HEK293 (cell line): ENCODE measurements around the gene DNAJC6.

ENCODE experiments used
- CTCF ChIA-PET: fragments of 350-600 bp; formaldehyde crosslinking; extraction: SDS; loops from one replicate; lab custom pipeline; 2021; ENCODE audit warnings: antibody characterized with exemption; lab: Yijun Ruan, JAX
- POLR2A ChIA-PET: fragments of 300-600 bp; formaldehyde crosslinking; extraction: SDS; loops from one replicate; lab custom pipeline; 2020; ENCODE audit warnings: antibody characterized with exemption, inconsistent platforms; lab: Yijun Ruan, JAX
- H3K27ac ChIP-seq: fragments of 200-500 bp; sonication (Bioruptor generic); 2 replicates; pipeline ENCODE4 v1.5.1; 2014; ENCODE audit warnings: low read depth, low read length, control low read depth, inconsistent platforms; ENCODE audit errors: extremely low read depth
- H3K36me3 ChIP-seq, 2 experiments: fragments of 200-500 bp in 1 of 2; sonication (Bioruptor generic) in 1 of 2; 1 replicate in 1 of 2; 2 replicates in 1 of 2; pipeline ENCODE4 v1.5.1; 2014 to 2017; ENCODE audit warnings: inconsistent platforms in 2 of 2, low read length in 2 of 2; ENCODE audit not compliant: control insufficient read depth in 2 of 2, insufficient read depth in 1 of 2
- H3K4me1 ChIP-seq: fragments of 200-500 bp; sonication (Bioruptor generic); 2 replicates; pipeline ENCODE4 v1.5.1; 2014; ENCODE audit warnings: mild to moderate bottlenecking, low read length, inconsistent platforms; ENCODE audit not compliant: control insufficient read depth, insufficient read depth
- H3K4me3 ChIP-seq: 2 replicates; pipeline ENCODE4 v1.5.1; 2011; ENCODE audit warnings: low read depth, mild to moderate bottlenecking, control low read depth, low read length, moderate library complexity
- H3K9me3 ChIP-seq: fragments of 200-500 bp; sonication (Bioruptor generic); 2 replicates; pipeline ENCODE4 v1.5.1; 2014; ENCODE audit warnings: low read depth, low read length, inconsistent platforms; ENCODE audit not compliant: control insufficient read depth, insufficient read depth
- GLIS1 ChIP-seq: fragments of 450-650 bp; formaldehyde crosslinking; IDR thresholded peaks from 2 replicates; pipeline ENCODE4 v1.5.1; 2016; ENCODE audit warnings: missing biosample characterization, missing genetic modification characterization
- KLF1 ChIP-seq: fragments of 450-650 bp; formaldehyde crosslinking; IDR thresholded peaks from 2 replicates; pipeline ENCODE4 v1.5.1; 2016; ENCODE audit warnings: missing biosample characterization, missing genetic modification characterization
- MEIS1 ChIP-seq: sonication (generic); formaldehyde crosslinking; IDR thresholded peaks from 2 replicates; pipeline ENCODE4 v1.8.1; 2022; ENCODE audit warnings: missing genetic modification reagents, mild to moderate bottlenecking, borderline replicate concordance
- SCRT2 ChIP-seq: fragments of 450-650 bp; formaldehyde crosslinking; IDR thresholded peaks from 2 replicates; pipeline ENCODE4 v1.5.1; 2016; ENCODE audit warnings: missing biosample characterization, missing genetic modification characterization
- ZNF10 ChIP-seq: fragments of 450-650 bp; formaldehyde crosslinking; IDR thresholded peaks from 2 replicates; pipeline ENCODE4 v1.5.1; 2017; ENCODE audit warnings: missing biosample characterization, missing genetic modification characterization
- ZNF274 ChIP-seq, 2 experiments: fragments of 200-500 bp in 1 of 2; fragments of 450-650 bp in 1 of 2; sonication (Bioruptor generic) in 1 of 2; formaldehyde crosslinking in 1 of 2; IDR thresholded peaks; 2 replicates each; pipeline versions ENCODE4 v1.5.1 to v1.6.1; 2014 to 2016; ENCODE audit warnings: borderline replicate concordance in 1 of 2, inconsistent platforms in 1 of 2, low read length in 1 of 2, missing biosample characterization in 1 of 2, missing genetic modification characterization in 1 of 2
- ZNF600 ChIP-seq: fragments of 450-650 bp; formaldehyde crosslinking; IDR thresholded peaks from 2 replicates; pipeline ENCODE4 v1.5.1; 2016; ENCODE audit warnings: missing biosample characterization, missing genetic modification characterization
- ZNF626 ChIP-seq: fragments of 450-650 bp; sonication (Bioruptor Pico); formaldehyde crosslinking; IDR thresholded peaks from 2 replicates; pipeline ENCODE4 v1.5.1; 2018; ENCODE audit warnings: missing biosample characterization, missing genetic modification characterization, inconsistent platforms
- ZNF707 ChIP-seq: fragments of 450-650 bp; formaldehyde crosslinking; IDR thresholded peaks from 2 replicates; pipeline ENCODE4 v1.5.1; 2016; ENCODE audit warnings: missing biosample characterization, missing genetic modification characterization
- TF ChIP-seq, protein P1 (sequence below): fragments of 450-650 bp; formaldehyde crosslinking; IDR thresholded peaks from 2 replicates; pipeline ENCODE4 v1.5.1; 2017; ENCODE audit warnings: missing biosample characterization, missing genetic modification characterization
- TF ChIP-seq, protein P2 (sequence below): fragments of 450-650 bp; formaldehyde crosslinking; IDR thresholded peaks from 2 replicates; pipeline ENCODE4 v1.5.1; 2016; ENCODE audit warnings: missing biosample characterization, missing genetic modification characterization, low read depth
- TF ChIP-seq, protein P3 (sequence below): fragments of 450-650 bp; formaldehyde crosslinking; IDR thresholded peaks from 2 replicates; pipeline ENCODE4 v1.5.1; 2017; ENCODE audit warnings: missing biosample characterization, missing genetic modification characterization
- TF ChIP-seq, protein P4 (sequence below): fragments of 450-650 bp; formaldehyde crosslinking; IDR thresholded peaks from 2 replicates; pipeline ENCODE4 v1.5.1; 2016; ENCODE audit warnings: missing biosample characterization, missing genetic modification characterization

The DNAJC6 gene

DNA sequence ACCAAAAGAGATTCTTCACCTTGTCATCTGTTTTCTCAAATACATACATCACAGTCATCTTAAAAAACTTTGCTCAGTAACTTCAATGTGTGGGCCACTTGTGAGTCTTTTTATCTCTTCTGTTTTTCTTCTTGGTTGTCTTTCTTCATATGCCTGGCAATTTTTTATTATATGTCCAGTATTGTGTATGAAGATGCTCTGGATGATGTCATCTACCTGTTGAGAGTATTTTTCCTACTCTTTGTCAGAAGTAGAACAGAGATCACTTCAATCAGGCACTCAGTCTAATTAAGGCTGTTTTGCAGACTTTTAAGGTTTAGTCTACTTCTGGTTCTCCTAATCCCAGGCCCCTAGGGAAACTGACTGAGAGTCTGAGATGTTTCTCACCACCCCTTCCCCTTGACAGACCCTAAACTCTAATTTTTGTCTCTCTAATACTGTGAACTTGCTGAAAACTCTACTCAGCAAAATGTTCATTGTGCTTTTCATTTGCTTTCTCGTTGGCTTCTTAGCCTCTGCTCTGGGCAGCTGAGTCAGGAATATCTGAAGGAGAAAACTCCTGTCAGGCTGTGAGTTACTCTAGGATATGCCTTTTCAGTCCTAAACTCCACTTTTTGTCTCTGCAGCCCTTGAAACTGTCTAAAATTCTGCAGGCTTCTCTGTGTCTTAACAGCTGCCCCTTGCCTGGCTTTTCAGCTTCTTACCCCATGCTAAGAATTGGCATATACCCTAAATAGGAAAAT lies 33.0 kb upstream of the DNAJC6 start:
- CTCF ChIA-PET, result interaction anchor here (0.6 to 1.0 kb wide), 2 partner anchors 34 to 40 kb away, joined by 3 to 10 read pairs; no protein-coding TSS in a partner anchor
- H3K9me3 ChIP-seq, result no peaks in the 10 kb centered on the region

DNA sequence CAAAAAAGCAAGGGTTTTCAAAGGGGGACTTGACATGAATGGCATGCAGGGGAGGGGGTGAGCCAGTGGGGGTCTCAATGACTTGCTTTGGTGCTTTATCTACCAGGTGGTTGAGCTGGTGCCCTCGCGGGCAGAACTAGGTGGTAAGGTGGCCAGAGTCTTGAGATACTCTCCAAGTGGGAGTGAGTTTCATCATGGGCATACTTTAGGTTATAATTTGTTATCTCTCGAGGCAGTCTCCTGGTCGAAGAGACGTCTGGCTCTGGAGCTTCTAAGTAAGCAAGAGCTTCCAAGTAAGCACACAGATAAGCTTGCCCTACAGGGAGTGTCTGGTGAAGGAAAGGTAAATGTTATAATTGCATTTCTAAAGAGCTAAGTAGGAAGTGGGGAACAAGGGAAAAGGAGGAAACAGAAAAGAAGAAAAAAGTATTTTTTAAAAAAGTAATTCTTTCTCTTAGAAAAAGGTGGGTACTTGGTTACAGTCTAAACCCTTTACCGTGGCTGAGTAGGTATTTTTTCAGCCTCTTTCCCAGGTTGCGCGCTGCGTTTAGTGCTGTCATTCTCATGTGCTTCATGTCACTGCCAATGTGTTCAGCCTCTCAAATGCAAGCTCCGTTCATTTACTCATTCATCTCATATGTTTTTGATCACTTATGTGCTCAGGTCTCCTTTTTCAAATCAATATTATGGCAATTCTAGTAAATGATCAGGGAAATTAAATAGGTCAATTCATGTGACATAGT lies 31.6 kb upstream of the DNAJC6 start:
- H3K36me3 ChIP-seq, result no peaks in the 10 kb centered on the region
- CTCF ChIA-PET, result interaction anchor here (0.6 to 0.9 kb wide), 4 partner anchors 10 to 599 kb away, joined by 3 to 8 read pairs (median 3); no protein-coding TSS in a partner anchor
- POLR2A ChIA-PET, result interaction anchor here (0.6 to 2.2 kb wide), 2 partner anchors 23 to 340 kb away, joined by 6 read pairs; no protein-coding TSS in a partner anchor
- H3K4me3 ChIP-seq, result no peak overlapping the region
- H3K9me3 ChIP-seq, result no peaks in the 10 kb centered on the region
- no peak overlapping the region for H3K27ac ChIP-seq
- TF ChIP-seq ZNF626, result no peak
- TF ChIP-seq, all 188 proteins: peak for 0
- H3K4me1 ChIP-seq, result no peaks in the 10 kb centered on the region

More for the DNA sequence above, 33.0 kb upstream of the DNAJC6 start:
- POLR2A ChIA-PET, result no interaction called here
- Histone ChIP-seq H3K36me3 (no peaks in the 10 kb centered on the region), H3K27ac (no peak overlapping the region), H3K4me1 (no peaks in the 10 kb centered on the region), H3K4me3 (no peak overlapping the region)
- TF ChIP-seq, protein P1, sequence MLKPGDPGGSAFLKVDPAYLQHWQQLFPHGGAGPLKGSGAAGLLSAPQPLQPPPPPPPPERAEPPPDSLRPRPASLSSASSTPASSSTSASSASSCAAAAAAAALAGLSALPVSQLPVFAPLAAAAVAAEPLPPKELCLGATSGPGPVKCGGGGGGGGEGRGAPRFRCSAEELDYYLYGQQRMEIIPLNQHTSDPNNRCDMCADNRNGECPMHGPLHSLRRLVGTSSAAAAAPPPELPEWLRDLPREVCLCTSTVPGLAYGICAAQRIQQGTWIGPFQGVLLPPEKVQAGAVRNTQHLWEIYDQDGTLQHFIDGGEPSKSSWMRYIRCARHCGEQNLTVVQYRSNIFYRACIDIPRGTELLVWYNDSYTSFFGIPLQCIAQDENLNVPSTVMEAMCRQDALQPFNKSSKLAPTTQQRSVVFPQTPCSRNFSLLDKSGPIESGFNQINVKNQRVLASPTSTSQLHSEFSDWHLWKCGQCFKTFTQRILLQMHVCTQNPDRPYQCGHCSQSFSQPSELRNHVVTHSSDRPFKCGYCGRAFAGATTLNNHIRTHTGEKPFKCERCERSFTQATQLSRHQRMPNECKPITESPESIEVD (tag by site-specific recombination), result 0 out of 2 replicates have a peak, but pooled peaks have one; percentile 17
- TF ChIP-seq ZNF10 (tag by site-specific recombination) (no peak), GLIS1 (tag by site-specific recombination) (peak; percentile 59; the same call in 1 of the 2 replicates), SCRT2 (tag by site-specific recombination) (peak; percentile 88), ZNF600 (tag by site-specific recombination) (no peak)
- TF ChIP-seq, protein P2, sequence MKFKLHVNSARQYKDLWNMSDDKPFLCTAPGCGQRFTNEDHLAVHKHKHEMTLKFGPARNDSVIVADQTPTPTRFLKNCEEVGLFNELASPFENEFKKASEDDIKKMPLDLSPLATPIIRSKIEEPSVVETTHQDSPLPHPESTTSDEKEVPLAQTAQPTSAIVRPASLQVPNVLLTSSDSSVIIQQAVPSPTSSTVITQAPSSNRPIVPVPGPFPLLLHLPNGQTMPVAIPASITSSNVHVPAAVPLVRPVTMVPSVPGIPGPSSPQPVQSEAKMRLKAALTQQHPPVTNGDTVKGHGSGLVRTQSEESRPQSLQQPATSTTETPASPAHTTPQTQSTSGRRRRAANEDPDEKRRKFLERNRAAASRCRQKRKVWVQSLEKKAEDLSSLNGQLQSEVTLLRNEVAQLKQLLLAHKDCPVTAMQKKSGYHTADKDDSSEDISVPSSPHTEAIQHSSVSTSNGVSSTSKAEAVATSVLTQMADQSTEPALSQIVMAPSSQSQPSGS (tag by site-specific recombination), result peak; percentile 67; the same call in 1 of the 2 replicates
- TF ChIP-seq, protein P3, sequence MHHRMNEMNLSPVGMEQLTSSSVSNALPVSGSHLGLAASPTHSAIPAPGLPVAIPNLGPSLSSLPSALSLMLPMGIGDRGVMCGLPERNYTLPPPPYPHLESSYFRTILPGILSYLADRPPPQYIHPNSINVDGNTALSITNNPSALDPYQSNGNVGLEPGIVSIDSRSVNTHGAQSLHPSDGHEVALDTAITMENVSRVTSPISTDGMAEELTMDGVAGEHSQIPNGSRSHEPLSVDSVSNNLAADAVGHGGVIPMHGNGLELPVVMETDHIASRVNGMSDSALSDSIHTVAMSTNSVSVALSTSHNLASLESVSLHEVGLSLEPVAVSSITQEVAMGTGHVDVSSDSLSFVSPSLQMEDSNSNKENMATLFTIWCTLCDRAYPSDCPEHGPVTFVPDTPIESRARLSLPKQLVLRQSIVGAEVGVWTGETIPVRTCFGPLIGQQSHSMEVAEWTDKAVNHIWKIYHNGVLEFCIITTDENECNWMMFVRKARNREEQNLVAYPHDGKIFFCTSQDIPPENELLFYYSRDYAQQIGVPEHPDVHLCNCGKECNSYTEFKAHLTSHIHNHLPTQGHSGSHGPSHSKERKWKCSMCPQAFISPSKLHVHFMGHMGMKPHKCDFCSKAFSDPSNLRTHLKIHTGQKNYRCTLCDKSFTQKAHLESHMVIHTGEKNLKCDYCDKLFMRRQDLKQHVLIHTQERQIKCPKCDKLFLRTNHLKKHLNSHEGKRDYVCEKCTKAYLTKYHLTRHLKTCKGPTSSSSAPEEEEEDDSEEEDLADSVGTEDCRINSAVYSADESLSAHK (tag by site-specific recombination), result peak; percentile 85

DNA sequence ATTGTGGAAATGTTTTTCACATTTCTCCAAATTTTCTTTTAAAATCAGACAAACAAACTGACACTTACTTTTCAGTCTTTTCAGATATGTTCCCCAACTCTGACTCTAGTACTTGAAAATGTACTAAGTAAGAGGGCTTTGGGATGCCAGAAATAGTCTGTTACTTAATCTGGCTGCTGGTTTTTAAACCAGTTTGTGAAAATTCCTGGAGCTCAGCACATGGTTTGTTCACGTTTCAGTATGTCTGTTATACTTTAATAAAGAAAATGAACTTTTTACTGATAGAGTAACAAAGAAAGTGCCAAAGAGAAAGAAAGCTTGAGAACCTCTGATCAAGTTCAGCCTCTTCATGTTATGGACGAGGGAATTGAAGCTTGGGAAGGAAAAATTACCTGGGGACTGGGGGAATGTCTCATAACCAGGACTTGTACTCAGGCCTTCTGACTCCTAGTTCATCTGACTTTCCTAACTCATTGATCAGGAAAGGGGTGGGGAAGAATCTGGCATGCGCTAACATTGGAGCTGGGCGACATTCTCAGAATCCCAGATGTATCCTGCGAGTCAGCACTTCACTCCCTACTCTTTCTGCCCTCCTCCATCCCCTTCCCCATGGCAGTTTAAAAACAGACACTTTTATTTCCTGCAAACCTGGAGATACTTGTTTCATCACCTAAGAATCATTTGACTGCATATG lies 30.8 kb upstream of the DNAJC6 start:
- Histone ChIP-seq H3K36me3 (no peaks in the 10 kb centered on the region), H3K4me1 (no peaks in the 10 kb centered on the region), H3K9me3 (no peaks in the 10 kb centered on the region), H3K27ac (no peak overlapping the region), H3K4me3 (no peak overlapping the region)
- POLR2A ChIA-PET, result interaction anchor here (2.2 kb wide), 1 partner anchor 24 kb away, joined by 6 read pairs; no protein-coding TSS in a partner anchor
- CTCF ChIA-PET, result interaction anchor here (0.8 kb wide), 1 partner anchor 600 kb away, joined by 3 read pairs; no protein-coding TSS in a partner anchor
- TF ChIP-seq KLF1, result no peak
- TF ChIP-seq, protein P3 (tag by site-specific recombination), result no peak
- TF ChIP-seq, protein P1 (tag by site-specific recombination), result no peak
- TF ChIP-seq, protein P4, sequence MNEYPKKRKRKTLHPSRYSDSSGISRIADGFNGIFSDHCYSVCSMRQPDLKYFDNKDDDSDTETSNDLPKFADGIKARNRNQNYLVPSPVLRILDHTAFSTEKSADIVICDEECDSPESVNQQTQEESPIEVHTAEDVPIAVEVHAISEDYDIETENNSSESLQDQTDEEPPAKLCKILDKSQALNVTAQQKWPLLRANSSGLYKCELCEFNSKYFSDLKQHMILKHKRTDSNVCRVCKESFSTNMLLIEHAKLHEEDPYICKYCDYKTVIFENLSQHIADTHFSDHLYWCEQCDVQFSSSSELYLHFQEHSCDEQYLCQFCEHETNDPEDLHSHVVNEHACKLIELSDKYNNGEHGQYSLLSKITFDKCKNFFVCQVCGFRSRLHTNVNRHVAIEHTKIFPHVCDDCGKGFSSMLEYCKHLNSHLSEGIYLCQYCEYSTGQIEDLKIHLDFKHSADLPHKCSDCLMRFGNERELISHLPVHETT (tag by site-specific recombination), result no peak
- TF ChIP-seq MEIS1 (CRISPR knock-in tag), result no peak
- no peak for TF ChIP-seq ZNF274 (IDR thresholded peaks at IDR 0.05; ENCODE audit: low read length)
- no peak for TF ChIP-seq ZNF274 (tag by site-specific recombination; IDR thresholded peaks at IDR 0.05; ENCODE audit: borderline replicate concordance)
- no peak for TF ChIP-seq ZNF707 (tag by site-specific recombination)
